Measurements from ENCODE around the gene CHSY3. TPM values are rescaled to one million over a fixed set of nuclear protein-coding genes. Genes with fewer than 3 reads are reported as not detected.

CHSY3 gene
- total and polyA plus RNA-seq, 4 donors = 0.40 to 7.7 (median 2.1) TPM

DNA sequence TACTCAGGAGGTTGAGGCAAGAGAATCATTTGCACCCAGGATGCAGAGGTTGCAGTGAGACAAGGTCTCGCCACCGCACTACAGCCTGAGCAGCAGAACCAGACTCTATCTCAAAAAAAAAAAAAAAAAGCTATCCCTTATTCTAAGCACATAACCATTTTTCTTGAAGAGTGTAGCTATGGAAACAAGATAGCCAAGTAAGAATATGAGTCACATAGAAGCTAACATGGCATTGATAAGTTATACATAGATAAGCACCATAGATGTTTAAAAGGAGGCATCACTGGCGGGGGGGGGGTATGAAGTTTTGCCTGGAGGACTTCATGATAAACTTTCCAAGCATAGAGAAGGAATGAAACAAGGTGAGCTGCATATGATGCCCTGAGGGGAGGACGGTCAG lies 26.0 kb downstream of the CHSY3 start:
- Histone ChIP-seq H3K36me3 (ENCODE audit: control insufficient read depth in 4 of 4, insufficient read depth in 3 of 4, low read depth in 1 of 4, low read length in 3 of 4) (peaks cover 0 to 1% (median 0%) of the 10 kb centered on the region in 4 donors), H3K9ac (ENCODE audit: low read depth in 1 of 2, low read length in 2 of 2) (no peak overlapping the region), H3K4me3 (ENCODE audit: low read depth in 1 of 3, low read length in 3 of 3) (no peak overlapping the region), H3K9me3 (ENCODE audit: control insufficient read depth in 4 of 4, low read length in 3 of 4) (no peaks in the 10 kb centered on the region), H3K27me3 (ENCODE audit: control insufficient read depth in 4 of 4, insufficient read depth in 4 of 4, low read length in 3 of 4) (no peaks in the 10 kb centered on the region), H3K27ac (ENCODE audit: low read depth in 1 of 2, low read length in 2 of 2) (no peak overlapping the region), H3K4me1 (ENCODE audit: control insufficient read depth in 4 of 4, insufficient read depth in 4 of 4, low read length in 3 of 4) (no peaks in the 10 kb centered on the region)
- WGBS = 74% methylated on average over 4 of the region's 4 CpGs
- TF ChIP-seq JUND (IDR thresholded peaks at IDR 0.05) = no peak
- TF ChIP-seq FOXA1 (IDR thresholded peaks at IDR 0.05) = no peak
- no peak for TF ChIP-seq GABPA (IDR thresholded peaks at IDR 0.05 in 1 of 2, conservative IDR thresholded peaks at IDR 0.05 in 1 of 2)
- no peak for TF ChIP-seq REST (IDR thresholded peaks at IDR 0.05)
- no peak for TF ChIP-seq RAD21 (IDR thresholded peaks at IDR 0.05)
- TF ChIP-seq HNF4A (conservative IDR thresholded peaks at IDR 0.05) = no peak
- no peak for TF ChIP-seq RXRA (IDR thresholded peaks at IDR 0.05)
- TF ChIP-seq SP1 (IDR thresholded peaks at IDR 0.05) = no peak
- no peak for TF ChIP-seq EGR1 (IDR thresholded peaks at IDR 0.05; ENCODE audit: low read depth in 2 of 2)
- TF ChIP-seq MAX (IDR thresholded peaks at IDR 0.05) = no peak
- no peak for DNase-seq (ENCODE audit: low spot score)

GRCh38 chr5:129935626-129936025 lies 31.4 kb downstream of the CHSY3 start:
- no peak overlapping the region for H3K27ac ChIP-seq (ENCODE audit: low read depth in 1 of 2, low read length in 2 of 2)
- TF ChIP-seq FOXA1 (IDR thresholded peaks at IDR 0.05) = no peak
- no peak for TF ChIP-seq NR2F2 (IDR thresholded peaks at IDR 0.05)
- TF ChIP-seq RXRA (IDR thresholded peaks at IDR 0.05) = no peak
- no peak for TF ChIP-seq MAX (IDR thresholded peaks at IDR 0.05)
- TF ChIP-seq REST (IDR thresholded peaks at IDR 0.05) = no peak
- TF ChIP-seq RAD21 (IDR thresholded peaks at IDR 0.05) = no peak
- TF ChIP-seq JUND (IDR thresholded peaks at IDR 0.05) = no peak
- no peak for TF ChIP-seq TAF1 (conservative IDR thresholded peaks at IDR 0.05)
- TF ChIP-seq GABPA (IDR thresholded peaks at IDR 0.05 in 1 of 2, conservative IDR thresholded peaks at IDR 0.05 in 1 of 2) = no peak
- no peak for TF ChIP-seq EGR1 (IDR thresholded peaks at IDR 0.05; ENCODE audit: low read depth in 2 of 2)
- TF ChIP-seq, protein P1, sequence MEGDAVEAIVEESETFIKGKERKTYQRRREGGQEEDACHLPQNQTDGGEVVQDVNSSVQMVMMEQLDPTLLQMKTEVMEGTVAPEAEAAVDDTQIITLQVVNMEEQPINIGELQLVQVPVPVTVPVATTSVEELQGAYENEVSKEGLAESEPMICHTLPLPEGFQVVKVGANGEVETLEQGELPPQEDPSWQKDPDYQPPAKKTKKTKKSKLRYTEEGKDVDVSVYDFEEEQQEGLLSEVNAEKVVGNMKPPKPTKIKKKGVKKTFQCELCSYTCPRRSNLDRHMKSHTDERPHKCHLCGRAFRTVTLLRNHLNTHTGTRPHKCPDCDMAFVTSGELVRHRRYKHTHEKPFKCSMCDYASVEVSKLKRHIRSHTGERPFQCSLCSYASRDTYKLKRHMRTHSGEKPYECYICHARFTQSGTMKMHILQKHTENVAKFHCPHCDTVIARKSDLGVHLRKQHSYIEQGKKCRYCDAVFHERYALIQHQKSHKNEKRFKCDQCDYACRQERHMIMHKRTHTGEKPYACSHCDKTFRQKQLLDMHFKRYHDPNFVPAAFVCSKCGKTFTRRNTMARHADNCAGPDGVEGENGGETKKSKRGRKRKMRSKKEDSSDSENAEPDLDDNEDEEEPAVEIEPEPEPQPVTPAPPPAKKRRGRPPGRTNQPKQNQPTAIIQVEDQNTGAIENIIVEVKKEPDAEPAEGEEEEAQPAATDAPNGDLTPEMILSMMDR (IDR thresholded peaks at IDR 0.05; ENCODE audit: low read depth, low read length, missing input control) = no peak
- no peak for TF ChIP-seq ZBTB33 (IDR thresholded peaks at IDR 0.05)
- TF ChIP-seq SP1 (IDR thresholded peaks at IDR 0.05) = no peak
- TF ChIP-seq ATF3 (IDR thresholded peaks at IDR 0.05) = no peak
- no peaks in the 10 kb centered on the region for H3K27me3 ChIP-seq (ENCODE audit: control insufficient read depth in 4 of 4, insufficient read depth in 4 of 4, low read length in 3 of 4)
- no peak overlapping the region for H3K9ac ChIP-seq (ENCODE audit: low read depth in 1 of 2, low read length in 2 of 2)
- H3K9me3 ChIP-seq (ENCODE audit: control insufficient read depth in 4 of 4, low read length in 3 of 4) = no peaks in the 10 kb centered on the region
- peaks cover 0 to 1% (median 0%) of the 10 kb centered on the region in 4 donors for H3K36me3 ChIP-seq (ENCODE audit: control insufficient read depth in 4 of 4, insufficient read depth in 3 of 4, low read depth in 1 of 4, low read length in 3 of 4)
- 82% methylated on average over 2 of the region's 2 CpGs for WGBS
- H3K4me3 ChIP-seq (ENCODE audit: low read depth in 1 of 3, low read length in 3 of 3) = no peak overlapping the region
- no peak for DNase-seq (ENCODE audit: low spot score)
- no peaks in the 10 kb centered on the region for H3K4me1 ChIP-seq (ENCODE audit: control insufficient read depth in 4 of 4, insufficient read depth in 4 of 4, low read length in 3 of 4)

Data from liver (tissue), 9 donors.